Measurements from ENCODE around the gene NDUFB11. TPM values are rescaled to one million over a fixed set of nuclear protein-coding genes. Genes with fewer than 3 reads are reported as not detected.
"Not testable (repeated sequence)": the region's sequence is repeated elsewhere in the genome, so short reads cannot be mapped to it uniquely, and the experiment has no call there.

NDUFB11 gene
- total RNA-seq, 1 experiment from 2014 or later: 120 TPM

DNA sequence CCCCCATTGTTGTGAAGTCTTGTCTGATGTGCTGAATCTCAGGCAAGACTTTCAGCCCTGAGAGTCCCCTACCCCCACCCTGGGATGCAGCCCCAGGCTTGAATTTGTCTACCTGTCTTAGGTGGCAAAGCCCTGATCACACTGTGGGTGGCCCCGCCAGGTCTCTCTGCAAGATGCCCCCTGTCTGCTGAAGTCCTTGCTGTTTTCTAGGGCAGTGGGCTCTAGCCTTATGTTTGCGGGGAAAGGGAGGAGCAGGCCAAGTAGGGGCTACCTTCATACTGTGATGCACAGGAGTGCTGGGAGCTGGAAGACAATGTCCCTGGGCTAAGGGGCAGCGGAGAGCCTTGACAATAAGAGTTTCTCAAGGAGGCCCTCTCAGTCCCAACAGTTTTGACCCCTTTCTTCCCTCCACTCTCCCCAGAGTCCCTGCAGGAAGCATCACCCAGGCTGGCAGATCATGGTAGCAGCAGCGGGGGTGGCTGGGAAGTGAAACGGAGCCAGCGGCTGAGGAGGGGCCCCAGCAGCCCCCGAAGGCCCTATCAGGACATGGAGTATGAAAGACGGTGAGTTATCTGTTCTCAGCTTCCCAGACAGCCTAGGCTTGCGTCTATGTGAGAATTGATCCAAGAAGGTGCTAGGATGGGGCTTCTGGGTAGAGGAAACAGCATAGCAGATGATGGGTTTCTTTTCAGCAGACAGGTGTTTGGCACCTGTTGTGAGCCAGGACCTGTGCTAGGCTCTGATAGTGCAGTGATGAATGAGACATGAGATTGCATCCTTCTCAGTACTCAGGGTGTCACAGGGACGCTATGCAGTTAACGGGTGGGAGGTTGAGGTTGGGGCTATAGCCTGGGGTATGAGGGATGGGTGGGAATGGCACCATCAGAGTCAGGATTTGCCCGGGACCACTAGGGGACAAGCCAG lies 2.7 kb upstream of the NDUFB11 start:
- DNase-seq (ENCODE audit: low read depth): no peak

DNA sequence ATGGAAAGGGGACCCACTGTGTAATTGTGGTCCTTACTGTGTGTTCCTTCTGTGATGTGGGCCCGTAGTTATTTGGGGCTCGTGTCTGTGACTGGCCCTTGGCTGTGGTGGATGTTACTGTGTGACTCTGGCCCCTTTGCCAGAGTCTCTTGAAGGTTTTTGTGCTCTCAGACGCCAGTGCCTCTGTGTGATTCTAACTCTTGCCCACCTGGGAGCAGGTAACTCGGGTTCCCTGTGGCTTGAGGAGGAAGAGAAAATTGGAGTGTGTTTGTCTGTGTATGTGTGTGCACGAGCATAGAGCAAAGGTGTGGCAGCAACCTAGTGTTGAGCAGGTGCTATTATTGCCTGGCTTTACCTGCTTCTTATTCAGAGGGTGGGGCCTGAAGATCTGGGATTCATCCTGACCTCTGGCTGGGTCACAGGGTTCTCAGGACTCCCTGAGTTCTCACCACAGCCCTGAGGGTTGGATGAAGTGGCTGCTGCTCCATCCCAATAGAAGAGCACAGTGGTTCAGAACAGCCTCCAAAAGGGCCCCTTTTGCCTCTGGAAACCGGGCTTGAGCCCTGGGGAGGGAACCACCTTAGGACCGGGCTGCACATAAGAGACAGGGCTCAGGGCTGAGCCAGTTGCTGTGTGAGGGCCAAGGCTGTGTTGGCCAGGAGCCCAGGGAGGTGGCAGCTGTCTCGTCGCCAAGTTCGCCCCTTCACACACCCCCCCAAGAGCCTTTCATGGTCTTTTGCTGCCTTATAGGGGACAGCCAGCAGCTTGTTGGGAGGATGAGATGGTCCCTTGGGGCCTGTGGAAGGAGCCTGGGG lies 1.8 kb upstream of the NDUFB11 start:
- DNase-seq (ENCODE audit: low read depth): no peak

DNA sequence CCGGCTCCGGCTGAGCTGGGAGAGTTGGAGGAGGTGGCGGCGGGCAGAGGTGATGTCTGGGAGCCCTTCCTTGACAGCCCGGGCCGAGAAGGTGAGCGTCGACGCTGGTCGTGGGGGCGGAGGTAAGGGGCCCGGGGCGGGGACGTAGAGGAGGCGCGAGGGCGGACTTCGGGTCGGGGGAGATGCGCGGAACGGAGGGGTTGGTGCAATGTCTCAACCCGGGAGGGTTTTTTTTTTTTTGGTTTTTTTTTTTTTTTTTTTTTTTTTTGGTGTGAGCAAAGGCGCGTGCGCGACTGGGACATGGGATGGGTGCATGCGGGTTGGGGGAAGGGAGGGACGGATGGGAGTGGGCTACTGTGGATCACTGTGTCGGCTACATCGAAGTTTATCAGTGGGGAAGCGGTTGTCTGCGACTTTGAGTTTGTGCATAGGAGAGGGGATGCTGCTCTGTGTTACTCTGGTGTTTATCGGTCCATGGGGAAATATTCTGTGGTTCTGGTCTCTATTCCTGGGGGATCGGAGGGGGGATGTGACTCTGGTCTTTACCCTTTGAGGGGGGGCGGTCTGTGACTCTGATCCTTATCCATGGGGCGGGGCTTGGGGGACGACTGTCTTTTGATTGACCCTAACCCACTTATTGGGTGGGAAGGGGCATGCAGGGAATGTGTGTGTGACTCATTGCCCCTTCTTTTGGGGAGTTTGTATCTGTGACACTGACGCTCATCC lies 1.1 kb upstream of the NDUFB11 start:
- DNase-seq (ENCODE audit: low read depth): no peak

DNA sequence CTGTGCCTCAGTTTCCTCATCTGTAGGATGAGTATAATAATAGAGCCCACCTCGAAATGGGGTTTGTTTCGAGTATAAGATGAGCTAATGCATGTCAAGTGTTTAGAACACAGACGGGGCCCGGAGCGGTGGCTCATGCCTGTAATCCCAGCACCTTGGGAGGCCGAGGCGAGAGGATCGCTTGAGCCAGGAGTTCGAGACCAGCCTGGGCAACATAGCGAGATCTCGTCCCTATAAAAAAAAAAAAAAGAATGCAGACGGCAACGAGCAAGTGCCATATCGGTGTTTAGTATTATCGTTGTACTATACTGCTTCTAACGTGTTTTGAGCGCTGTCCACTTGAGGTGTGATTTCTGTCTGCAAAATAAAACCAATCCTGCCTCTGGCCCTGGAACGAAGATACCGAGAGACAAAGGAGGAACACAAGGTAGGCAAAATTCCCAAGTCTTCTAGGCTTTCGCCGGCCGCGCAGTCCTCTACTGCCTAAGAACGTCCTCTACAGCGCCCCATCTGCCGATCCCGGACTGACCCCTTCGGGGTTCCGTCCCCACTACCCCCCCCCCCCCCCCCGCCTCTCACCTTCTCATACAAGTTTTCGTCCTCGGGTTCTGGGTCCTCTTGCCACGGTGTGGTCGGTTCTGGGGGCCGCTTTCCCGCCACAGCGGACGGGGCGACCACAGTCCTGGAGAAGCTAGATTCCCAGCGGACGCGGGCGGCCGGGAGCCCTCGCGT lies 442 bp downstream of the NDUFB11 start:
- DNase-seq (ENCODE audit: low read depth): no peak

DNA sequence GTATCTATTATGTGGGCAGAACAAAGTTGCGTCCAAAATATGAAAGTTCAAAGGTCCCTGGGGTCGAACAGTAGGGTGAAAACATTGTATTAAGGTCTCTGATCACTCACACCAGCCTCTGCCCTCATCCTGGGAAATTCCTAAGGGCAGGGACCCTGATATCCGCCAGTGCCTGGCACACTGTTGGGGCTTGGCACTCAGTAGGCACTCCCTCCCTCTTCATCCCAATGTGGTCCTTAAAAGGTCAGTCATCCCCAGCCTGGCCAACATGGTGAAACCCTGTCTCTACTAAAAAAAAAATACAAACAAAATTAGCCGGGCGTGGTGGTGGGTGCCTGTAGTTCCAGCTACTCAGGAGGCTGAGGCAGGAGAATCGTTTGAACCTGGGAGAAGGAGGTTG lies 6.3 kb downstream of the NDUFB11 start:
- no peak for DNase-seq (ENCODE audit: low read depth)

DNA sequence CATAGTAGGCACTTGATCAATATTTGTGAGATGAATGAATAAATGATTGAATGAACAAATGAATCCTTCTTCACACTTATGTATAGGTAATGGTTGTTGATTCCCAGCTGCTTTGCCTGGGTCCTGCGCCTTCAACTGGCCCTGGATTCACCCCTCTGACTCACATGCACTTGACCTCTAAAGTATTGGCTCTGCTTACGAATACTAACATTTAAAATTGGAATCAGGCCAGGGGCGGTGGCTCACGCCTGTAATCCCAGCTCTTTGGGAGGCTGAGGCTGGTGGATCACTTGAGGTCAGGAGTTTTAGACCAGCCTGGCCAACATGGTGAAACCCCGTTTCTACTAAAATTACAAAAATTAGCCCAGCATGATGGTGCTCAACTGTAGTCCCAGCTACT lies 8.9 kb downstream of the NDUFB11 start:
- DNase-seq (ENCODE audit: low read depth): peak; percentile 47

DNA sequence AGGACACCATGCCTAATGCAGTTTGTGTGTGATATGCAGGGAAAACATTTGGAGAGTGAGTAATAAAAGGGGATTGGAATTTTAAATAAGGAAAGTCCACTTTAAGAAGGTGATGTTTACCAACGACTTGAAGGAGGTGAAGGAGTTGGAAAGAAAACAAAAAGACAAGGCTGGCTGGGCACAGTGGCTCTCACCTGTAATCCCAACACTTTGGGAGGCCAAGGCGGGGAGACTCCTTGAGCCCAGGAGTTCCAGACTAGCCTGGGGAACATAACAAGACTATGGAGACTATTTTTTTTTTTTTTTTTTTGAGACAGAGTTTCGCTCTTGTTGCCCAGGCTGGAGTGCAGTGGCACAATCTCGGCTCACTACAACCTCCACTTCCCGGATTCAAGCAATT lies 11.0 kb downstream of the NDUFB11 start:
- no peak for DNase-seq (ENCODE audit: low read depth)

DNA sequence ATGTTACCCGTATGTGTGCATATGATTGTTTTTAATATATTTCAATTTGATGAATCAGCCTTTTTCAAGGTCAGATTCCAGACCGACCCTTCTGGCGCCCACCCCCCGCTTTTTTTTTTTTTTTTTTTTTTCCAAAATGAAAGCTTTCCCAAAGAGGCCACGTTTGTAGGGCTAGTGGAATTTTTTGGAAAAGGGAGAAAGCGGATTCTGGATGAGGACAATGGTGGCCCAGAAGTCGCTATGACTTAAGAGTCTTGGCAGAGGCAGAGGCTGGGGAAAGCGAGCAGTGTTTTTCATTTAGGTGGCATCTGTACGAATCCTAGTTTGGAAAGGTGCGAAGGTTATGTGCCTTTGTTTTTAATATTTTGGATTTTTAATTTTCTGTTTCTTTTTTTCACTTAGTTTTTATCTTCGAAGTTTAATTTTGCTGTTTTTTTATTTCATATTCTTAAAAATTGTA lies 14.6 kb downstream of the NDUFB11 start:
- DNase-seq (ENCODE audit: low read depth): no peak

DNA sequence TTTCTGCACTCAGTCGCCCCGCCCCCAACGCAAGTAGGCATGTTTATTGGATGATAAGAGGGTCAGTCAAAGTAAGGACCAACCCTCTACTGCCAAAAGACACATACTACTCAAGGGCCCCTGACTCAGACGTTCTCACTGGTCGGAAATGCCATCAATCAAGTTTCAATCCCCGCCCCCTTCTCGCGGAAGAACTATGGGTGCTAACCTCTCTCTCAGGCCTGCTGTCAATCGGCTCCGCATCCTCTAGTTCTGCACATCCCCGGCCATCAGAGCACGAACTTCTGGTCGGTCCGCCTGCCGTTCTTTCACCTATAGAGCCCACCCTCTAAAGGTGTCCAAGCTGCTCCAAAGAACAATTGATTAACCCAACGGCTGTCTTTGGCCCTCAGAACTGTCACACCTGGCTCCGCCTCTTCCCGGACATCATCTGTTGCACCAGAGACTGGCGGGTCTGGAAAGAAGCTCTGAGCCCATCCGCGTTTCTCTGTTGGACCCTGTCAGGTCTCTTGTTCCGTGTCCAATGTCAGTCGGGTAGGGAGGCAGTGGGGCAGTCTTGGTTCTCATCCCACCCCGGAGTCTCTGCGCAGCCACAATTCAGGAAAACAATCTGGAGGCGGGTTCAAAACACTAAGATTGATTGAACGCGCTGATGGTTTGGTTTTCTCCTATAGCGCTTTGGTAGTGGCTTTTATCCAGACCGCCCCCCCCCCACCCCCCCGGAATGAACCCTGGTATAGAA lies 15.2 kb downstream of the NDUFB11 start:
- peak; percentile 96 for DNase-seq (ENCODE audit: low read depth)

DNA sequence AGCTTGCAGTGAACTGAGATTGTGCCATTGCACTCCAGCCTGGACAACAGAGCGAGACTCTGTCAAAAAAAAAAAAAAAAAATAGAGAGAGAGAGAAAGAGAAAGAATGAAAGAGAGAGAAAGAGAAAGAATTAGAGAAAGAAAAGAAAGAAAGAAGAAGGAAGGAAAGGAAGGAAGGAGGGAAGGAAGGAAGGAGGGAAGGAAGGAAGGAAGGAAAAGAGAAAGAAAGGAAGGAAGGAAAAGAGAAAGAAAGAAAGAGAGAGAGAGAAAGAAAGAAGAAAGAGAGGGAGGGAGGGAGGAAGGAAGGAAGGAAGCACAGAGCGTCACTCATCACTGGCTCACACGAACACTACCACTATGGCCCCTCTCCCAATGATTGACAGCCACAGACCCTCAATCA lies 20.0 kb downstream of the NDUFB11 start:
- DNase-seq (ENCODE audit: low read depth): not testable (repeated sequence)

DNA sequence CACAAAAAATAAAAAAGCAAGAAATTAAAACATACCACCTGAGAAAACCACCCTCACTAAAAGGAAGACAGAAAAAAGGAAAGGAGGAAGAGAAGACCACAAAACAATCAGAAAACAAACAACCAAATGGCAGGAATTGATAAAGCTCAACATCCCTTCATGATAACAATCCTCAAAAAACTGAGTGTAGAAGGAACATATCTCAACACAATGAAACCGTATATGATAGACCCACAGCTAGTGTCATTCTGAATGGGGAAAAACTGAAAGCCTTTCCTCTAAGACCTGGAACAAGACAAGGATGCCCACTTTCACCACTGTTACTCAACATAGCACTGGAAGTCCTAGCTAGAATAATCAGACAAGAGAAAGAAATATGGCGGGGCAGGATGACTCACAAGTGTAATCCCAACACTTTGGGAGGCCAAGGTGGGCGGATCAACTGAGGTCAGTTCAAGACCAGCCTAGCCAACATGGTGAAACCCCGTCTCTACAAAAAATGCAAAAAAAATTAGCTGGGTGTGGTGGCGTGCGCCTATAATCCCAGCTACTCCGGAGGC lies 27.9 kb downstream of the NDUFB11 start:
- DNase-seq (ENCODE audit: low read depth): not testable (repeated sequence)

DNA sequence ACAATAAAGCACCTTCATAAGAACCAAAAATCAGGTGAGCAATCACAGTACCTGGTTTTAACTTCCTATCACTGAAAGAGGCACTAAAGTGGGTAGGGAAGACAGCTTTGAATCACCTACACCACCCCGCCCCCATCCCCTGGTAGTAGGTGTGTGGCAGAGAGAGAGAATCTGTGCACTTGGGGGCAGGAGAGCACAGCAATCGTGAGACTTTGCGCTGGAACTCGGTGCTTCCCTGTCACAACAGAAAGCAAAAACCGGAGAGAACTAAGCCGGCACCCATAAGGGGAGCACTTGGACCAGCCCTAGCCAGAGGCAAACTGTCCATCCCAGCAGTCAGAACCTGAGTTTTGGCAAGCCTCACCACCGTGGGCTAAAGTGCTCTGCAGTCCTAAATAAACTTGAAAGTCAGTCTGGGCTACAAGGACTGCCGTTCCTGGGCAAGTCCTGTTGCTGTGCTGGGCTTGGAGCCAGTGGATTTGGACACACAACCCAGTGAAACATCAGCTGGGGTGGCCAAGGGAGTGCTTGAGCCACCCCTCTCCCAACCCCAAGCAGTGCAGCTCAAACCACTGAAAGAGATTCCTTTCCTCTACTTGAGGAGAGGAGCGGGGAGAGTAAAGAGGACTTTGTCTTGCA lies 32.1 kb downstream of the NDUFB11 start:
- no peak for DNase-seq (ENCODE audit: low read depth)

DNA sequence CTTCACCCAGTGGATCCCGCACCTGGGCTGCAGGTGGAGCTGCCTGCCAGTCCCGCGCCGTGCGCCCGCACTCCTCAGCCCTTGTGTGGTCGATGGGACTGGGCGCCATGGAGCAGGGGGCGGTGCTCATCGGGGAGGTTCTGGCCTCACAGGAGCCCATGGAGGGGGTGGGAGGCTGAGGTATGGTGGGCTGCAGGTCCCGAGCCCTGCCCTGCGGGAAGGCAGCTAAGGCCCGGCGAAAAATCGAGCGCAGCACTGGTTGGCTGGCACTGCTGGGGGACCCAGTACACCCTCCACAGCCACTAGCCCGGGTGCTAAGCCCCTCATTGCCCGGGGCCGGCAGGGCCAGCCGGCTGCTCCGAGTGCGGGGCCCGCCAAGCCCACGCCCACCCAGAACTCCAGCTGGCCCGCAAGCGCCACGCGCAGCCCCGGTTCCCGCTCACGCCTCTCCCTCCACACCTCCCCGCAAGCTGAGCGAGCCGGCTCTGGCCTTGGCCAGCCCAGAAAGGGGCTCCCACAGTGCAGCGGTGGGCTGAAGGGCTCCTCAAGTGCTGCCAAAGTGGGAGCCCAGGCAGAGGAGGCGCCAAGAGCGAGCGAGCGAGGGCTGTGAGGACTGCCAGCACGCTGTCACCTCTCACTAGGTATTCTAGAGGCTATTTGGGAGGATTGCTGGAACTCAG lies 33.4 kb downstream of the NDUFB11 start:
- not testable (repeated sequence) for DNase-seq (ENCODE audit: low read depth)

DNA sequence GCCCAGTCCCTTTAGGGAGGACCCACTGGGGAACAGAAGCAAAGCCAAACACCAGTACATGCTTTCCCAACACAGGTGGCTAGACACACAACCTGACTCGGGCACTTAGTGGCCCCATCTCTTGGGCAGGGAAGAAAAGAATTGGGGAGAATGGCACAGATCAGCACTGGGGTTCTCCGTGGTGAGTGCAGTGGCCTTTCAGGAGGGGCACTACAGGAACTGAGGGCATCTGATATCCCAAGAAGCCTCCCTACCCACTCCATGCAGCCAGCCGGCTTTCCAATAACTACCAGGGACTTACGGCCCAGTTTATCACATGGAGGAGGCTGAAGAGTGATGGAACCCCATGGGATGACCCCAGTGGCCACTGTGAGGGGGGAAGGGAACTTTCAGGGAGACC lies 43.3 kb downstream of the NDUFB11 start:
- DNase-seq (ENCODE audit: low read depth): no peak

DNA sequence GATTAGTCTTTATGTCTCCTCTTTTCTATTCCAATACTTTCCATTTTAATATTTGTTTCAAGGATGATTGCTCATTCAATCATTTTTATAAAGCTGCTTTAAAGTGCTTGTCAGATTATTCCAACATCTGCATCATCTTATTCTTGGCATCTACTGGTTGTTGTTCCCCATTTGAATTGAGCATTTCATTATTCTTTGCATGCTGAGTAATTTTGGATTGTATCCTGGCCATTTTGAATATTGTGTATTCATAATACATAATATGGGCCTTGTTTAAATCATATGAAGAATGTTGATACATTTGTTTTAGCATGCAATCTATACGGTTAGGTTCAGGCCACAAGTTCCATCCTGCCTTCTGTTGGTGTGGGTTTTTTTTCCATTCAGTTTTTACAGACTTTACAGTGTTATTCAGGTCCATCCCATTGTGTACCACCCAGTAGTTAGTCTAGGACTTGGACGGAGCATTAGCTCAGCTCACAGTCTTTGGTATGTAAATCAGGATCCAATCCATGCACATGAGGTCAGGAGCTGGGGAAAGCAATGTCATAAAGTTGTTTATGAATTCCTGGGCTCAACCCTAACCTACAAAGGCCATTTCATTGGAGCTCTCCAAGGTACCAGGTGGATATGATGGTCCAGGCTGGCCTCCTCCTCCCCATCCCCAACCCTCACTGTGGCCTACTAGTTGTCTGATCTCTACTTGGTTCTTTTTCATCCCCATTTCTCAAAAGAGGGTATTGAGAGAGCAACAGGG lies 46.0 kb downstream of the NDUFB11 start:
- DNase-seq (ENCODE audit: low read depth): no peak

DNA sequence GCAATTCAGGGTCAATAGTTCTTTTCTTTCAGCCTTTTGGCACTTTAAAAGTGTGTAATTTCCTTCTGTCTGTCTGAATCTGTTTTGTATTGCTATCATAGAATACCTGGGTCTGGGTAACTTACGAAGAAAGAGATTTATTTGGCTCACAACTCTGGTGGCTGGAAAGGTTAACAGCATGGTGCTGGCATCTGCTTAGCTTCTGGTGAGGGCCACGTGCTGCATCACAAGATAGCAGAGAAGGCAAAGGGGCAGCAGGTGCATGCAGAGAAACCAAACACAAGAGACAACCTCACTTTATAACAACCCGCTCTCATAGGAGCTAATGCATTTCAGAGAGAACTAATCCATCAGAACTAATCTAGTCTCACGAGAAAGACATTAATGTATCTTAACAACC lies 47.5 kb downstream of the NDUFB11 start:
- DNase-seq (ENCODE audit: low read depth): no peak

DNA sequence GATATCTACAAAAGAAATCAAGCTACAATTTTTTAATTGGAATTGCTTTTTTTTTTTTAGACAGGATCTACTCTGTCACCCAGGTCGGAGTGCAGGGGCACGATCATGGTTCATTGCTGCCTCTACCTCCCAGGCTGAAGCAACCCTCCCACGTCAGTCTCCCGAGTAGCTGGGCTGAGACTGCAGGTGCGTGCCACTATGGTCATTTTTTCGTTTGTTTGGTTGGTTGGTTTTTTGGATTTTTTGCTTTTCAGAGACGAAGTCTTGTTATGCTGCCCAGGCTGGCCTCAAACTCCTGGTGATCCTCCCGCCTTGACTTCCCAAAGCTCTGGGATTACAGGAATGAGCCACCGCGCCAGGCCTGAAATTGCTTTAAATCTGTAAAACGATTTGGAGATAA lies 50.6 kb downstream of the NDUFB11 start:
- DNase-seq (ENCODE audit: low read depth): no peak

DNA sequence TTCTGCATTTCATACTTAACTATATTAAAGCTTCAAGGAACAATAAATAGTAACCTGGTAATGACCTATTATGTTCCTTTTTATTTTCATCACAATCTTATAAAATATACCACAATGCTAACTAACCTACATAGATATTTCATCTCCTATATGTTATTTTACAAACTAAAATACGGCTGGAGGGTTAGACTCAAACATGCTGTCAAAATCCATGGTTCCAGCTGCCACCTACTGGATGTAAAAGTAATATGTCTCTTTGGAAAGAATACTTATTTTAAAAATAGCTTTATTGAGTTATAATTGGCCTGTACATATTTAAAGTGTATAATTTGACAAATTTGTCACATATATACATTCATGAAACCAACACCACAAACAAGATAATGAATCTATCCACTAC lies 51.3 kb downstream of the NDUFB11 start:
- DNase-seq (ENCODE audit: low read depth): no peak

Data from HT1080 (cell line).